ENCODE results near the gene LAMA3. TPM values are rescaled to one million over a fixed set of nuclear protein-coding genes. Genes with fewer than 3 reads are reported as not detected.

The LAMA3 gene
- polyA plus RNA-seq, 1 donor from 2014 or later: 3.4 TPM

DNA sequence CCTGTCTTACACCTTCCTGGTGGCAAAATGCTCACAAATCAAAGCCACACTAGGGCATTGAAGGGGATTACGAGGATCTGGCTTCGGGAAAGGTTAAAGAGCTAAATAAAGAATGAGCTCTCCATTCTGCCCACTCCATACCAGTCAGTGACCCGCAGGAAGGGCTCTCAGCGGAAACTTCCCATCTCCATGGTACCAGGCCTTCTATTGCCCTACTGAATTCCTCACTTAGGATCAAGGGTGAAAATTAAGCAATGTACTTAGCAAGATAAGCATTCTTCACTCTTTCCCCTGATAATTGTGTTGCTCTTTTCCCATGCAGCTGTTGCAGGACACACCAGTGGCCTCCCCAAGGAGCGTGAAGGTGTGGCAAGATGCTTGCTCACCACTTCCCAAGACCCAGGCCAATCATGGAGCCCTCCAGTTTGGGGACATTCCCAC, 249.7 kb downstream of the LAMA3 start:
- no peak overlapping the region for H3K27ac ChIP-seq (ENCODE audit: low read length)
- no peaks in the 10 kb centered on the region for H3K9me2 ChIP-seq (ENCODE audit: insufficient read depth, low read length)
- H3K79me2 ChIP-seq (replicated peaks; ENCODE audit: insufficient read depth, low read length): no peaks in the 10 kb centered on the region
- H3K4me3 ChIP-seq (ENCODE audit: low read length): no peak overlapping the region
- H4K20me1 ChIP-seq (ENCODE audit: insufficient read depth): no peaks in the 10 kb centered on the region
- H3K27me3 ChIP-seq (ENCODE audit: insufficient read depth, low read depth, low read length): no peaks in the 10 kb centered on the region
- no peak overlapping the region for H2AFZ ChIP-seq (ENCODE audit: low read depth, low read length)
- no peaks in the 10 kb centered on the region for H3K9me3 ChIP-seq (ENCODE audit: low read length)
- H3K9ac ChIP-seq (ENCODE audit: low read length): no peak overlapping the region
- no peaks in the 10 kb centered on the region for H3F3A ChIP-seq (ENCODE audit: insufficient read depth, low read length, poor library complexity, severe bottlenecking)
- H3K36me3 ChIP-seq (ENCODE audit: insufficient read depth, low read length): no peaks in the 10 kb centered on the region
- TF ChIP-seq, protein P1, sequence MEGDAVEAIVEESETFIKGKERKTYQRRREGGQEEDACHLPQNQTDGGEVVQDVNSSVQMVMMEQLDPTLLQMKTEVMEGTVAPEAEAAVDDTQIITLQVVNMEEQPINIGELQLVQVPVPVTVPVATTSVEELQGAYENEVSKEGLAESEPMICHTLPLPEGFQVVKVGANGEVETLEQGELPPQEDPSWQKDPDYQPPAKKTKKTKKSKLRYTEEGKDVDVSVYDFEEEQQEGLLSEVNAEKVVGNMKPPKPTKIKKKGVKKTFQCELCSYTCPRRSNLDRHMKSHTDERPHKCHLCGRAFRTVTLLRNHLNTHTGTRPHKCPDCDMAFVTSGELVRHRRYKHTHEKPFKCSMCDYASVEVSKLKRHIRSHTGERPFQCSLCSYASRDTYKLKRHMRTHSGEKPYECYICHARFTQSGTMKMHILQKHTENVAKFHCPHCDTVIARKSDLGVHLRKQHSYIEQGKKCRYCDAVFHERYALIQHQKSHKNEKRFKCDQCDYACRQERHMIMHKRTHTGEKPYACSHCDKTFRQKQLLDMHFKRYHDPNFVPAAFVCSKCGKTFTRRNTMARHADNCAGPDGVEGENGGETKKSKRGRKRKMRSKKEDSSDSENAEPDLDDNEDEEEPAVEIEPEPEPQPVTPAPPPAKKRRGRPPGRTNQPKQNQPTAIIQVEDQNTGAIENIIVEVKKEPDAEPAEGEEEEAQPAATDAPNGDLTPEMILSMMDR (IDR thresholded peaks at IDR 0.05; ENCODE audit: poor library complexity, severe bottlenecking): no peak
- TF ChIP-seq SMC3 (conservative IDR thresholded peaks at IDR 0.05; ENCODE audit: poor library complexity) (no peak), MXI1 (conservative IDR thresholded peaks at IDR 0.05; ENCODE audit: poor library complexity, severe bottlenecking) (no peak), EP300 (conservative IDR thresholded peaks at IDR 0.05; ENCODE audit: poor library complexity, severe bottlenecking) (no peak), EZH2 (IDR thresholded peaks at IDR 0.05; ENCODE audit: borderline replicate concordance, insufficient read depth, low read length, poor library complexity, severe bottlenecking) (no peak), TAF1 (IDR thresholded peaks at IDR 0.05; ENCODE audit: low read depth) (no peak), POLR2AphosphoS5 (IDR thresholded peaks at IDR 0.05) (no peak), RAD21 (conservative IDR thresholded peaks at IDR 0.05) (no peak)
- TF ChIP-seq, protein P2, sequence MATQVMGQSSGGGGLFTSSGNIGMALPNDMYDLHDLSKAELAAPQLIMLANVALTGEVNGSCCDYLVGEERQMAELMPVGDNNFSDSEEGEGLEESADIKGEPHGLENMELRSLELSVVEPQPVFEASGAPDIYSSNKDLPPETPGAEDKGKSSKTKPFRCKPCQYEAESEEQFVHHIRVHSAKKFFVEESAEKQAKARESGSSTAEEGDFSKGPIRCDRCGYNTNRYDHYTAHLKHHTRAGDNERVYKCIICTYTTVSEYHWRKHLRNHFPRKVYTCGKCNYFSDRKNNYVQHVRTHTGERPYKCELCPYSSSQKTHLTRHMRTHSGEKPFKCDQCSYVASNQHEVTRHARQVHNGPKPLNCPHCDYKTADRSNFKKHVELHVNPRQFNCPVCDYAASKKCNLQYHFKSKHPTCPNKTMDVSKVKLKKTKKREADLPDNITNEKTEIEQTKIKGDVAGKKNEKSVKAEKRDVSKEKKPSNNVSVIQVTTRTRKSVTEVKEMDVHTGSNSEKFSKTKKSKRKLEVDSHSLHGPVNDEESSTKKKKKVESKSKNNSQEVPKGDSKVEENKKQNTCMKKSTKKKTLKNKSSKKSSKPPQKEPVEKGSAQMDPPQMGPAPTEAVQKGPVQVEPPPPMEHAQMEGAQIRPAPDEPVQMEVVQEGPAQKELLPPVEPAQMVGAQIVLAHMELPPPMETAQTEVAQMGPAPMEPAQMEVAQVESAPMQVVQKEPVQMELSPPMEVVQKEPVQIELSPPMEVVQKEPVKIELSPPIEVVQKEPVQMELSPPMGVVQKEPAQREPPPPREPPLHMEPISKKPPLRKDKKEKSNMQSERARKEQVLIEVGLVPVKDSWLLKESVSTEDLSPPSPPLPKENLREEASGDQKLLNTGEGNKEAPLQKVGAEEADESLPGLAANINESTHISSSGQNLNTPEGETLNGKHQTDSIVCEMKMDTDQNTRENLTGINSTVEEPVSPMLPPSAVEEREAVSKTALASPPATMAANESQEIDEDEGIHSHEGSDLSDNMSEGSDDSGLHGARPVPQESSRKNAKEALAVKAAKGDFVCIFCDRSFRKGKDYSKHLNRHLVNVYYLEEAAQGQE (IDR thresholded peaks at IDR 0.05; ENCODE audit: borderline replicate concordance): no peak
- no peak overlapping the region for H3K4me2 ChIP-seq (ENCODE audit: low read length)

DNA sequence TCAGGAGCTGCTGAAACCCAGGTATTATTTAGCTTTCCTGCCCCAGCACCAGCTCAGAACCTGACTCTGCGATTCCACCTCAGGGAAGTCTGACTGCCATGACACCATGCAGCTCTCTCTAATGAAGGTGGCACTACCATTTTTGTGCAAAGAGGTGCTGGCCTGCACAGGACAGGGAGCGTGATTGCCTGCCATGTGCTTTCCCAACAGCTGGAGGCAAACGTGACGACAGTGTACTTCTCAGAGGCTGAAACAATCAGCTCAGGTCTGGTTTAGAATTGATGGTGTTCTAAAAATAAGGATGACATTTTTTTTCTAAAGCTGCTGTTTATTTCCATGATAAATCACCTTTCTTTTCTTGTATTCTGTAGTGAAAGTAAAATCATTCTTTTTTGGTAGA, 250.1 kb downstream of the LAMA3 start:
- H3K79me2 ChIP-seq (replicated peaks; ENCODE audit: insufficient read depth, low read length): no peaks in the 10 kb centered on the region
- no peaks in the 10 kb centered on the region for H3K36me3 ChIP-seq (ENCODE audit: insufficient read depth, low read length)
- no peak for TF ChIP-seq EZH2 (IDR thresholded peaks at IDR 0.05; ENCODE audit: borderline replicate concordance, insufficient read depth, low read length, poor library complexity, severe bottlenecking)
- TF ChIP-seq SMC3 (conservative IDR thresholded peaks at IDR 0.05; ENCODE audit: poor library complexity): no peak
- TF ChIP-seq RAD21 (conservative IDR thresholded peaks at IDR 0.05): no peak
- TF ChIP-seq EP300 (conservative IDR thresholded peaks at IDR 0.05; ENCODE audit: poor library complexity, severe bottlenecking): no peak
- no peak for TF ChIP-seq POLR2AphosphoS5 (IDR thresholded peaks at IDR 0.05)
- TF ChIP-seq, protein P2 (IDR thresholded peaks at IDR 0.05; ENCODE audit: borderline replicate concordance): no peak
- TF ChIP-seq, protein P1 (IDR thresholded peaks at IDR 0.05; ENCODE audit: poor library complexity, severe bottlenecking): no peak
- TF ChIP-seq MXI1 (conservative IDR thresholded peaks at IDR 0.05; ENCODE audit: poor library complexity, severe bottlenecking): no peak
- TF ChIP-seq TAF1 (IDR thresholded peaks at IDR 0.05; ENCODE audit: low read depth): no peak
- no peak overlapping the region for H3K27ac ChIP-seq (ENCODE audit: low read length)
- H3K9ac ChIP-seq (ENCODE audit: low read length): no peak overlapping the region
- no peak overlapping the region for H3K4me3 ChIP-seq (ENCODE audit: low read length)
- no peak overlapping the region for H3K4me2 ChIP-seq (ENCODE audit: low read length)
- H3K27me3 ChIP-seq (ENCODE audit: insufficient read depth, low read depth, low read length): no peaks in the 10 kb centered on the region
- no peak overlapping the region for H2AFZ ChIP-seq (ENCODE audit: low read depth, low read length)
- no peaks in the 10 kb centered on the region for H3K9me2 ChIP-seq (ENCODE audit: insufficient read depth, low read length)
- no peaks in the 10 kb centered on the region for H3F3A ChIP-seq (ENCODE audit: insufficient read depth, low read length, poor library complexity, severe bottlenecking)
- no peaks in the 10 kb centered on the region for H4K20me1 ChIP-seq (ENCODE audit: insufficient read depth)
- no peaks in the 10 kb centered on the region for H3K9me3 ChIP-seq (ENCODE audit: low read length)
